GM23338 (cell line): Measurements from ENCODE around the gene LGALS14.

Experiments used
- CREB1 ChIP-seq: fragments of 250-450 bp; sonication (Bioruptor Pico); IDR thresholded peaks from 2 replicates; pipeline ENCODE4 v1.5.0; 2020; ENCODE audit warnings: low read depth, mild to moderate bottlenecking, moderate library complexity
- CTCF ChIP-seq, 2 experiments: fragments of 200-600 bp in 1 of 2; sonication (generic) in 1 of 2; conservative IDR thresholded peaks; 2 replicates each; pipeline versions ENCODE4 v1.5.1 to v1.6.1; 2016 to 2017; ENCODE audit warnings: antibody characterized with exemption in 2 of 2, low read depth in 2 of 2, mild to moderate bottlenecking in 2 of 2, moderate library complexity in 1 of 2
- ETS1 ChIP-seq: IDR thresholded peaks from 2 replicates; pipeline ENCODE4 v1.6.1; 2016; ENCODE audit warnings: antibody characterized with exemption
- EZH2 ChIP-seq: fragments of 200-600 bp; sonication (generic); IDR thresholded peaks from one replicate; pipeline ENCODE4 v1.8.0; 2017; ENCODE audit warnings: antibody characterized with exemption, mild to moderate bottlenecking, low read depth; ENCODE audit not compliant: unreplicated experiment
- EZH2phosphoT487 ChIP-seq: fragments of 200-600 bp; sonication (generic); IDR thresholded peaks from one replicate; pipeline ENCODE4 v1.8.1; 2018; ENCODE audit warnings: antibody characterized with exemption; ENCODE audit not compliant: unreplicated experiment
- JUNB ChIP-seq: IDR thresholded peaks from one replicate; pipeline ENCODE4 v1.6.1; 2016; ENCODE audit warnings: antibody characterized with exemption; ENCODE audit not compliant: unreplicated experiment
- NANOG ChIP-seq: IDR thresholded peaks from 2 replicates; pipeline ENCODE4 v1.6.1; 2016; ENCODE audit warnings: antibody characterized with exemption, borderline replicate concordance
- POLR2AphosphoS5 ChIP-seq: IDR thresholded peaks from 2 replicates; pipeline ENCODE4 v1.6.1; 2016; ENCODE audit warnings: antibody characterized with exemption, low read depth
- REST ChIP-seq: IDR thresholded peaks from one replicate; pipeline ENCODE4 v1.6.1; 2018; ENCODE audit warnings: antibody characterized with exemption; ENCODE audit not compliant: unreplicated experiment
- STAT1 ChIP-seq: IDR thresholded peaks from one replicate; pipeline ENCODE4 v1.6.1; 2016; ENCODE audit warnings: antibody characterized with exemption; ENCODE audit not compliant: unreplicated experiment
- ZNF114 ChIP-seq: fragments of 250-450 bp; sonication (Bioruptor Pico); IDR thresholded peaks from 2 replicates; pipeline ENCODE4 v1.5.0; 2020; ENCODE audit warnings: mild to moderate bottlenecking, moderate library complexity
- ZNF331 ChIP-seq: fragments of 250-450 bp; sonication (Bioruptor Pico); IDR thresholded peaks from 2 replicates; pipeline ENCODE4 v1.5.0; 2020; ENCODE audit warnings: low read depth, mild to moderate bottlenecking, moderate library complexity
- ZNF462 ChIP-seq: fragments of 250-450 bp; sonication (Bioruptor Pico); IDR thresholded peaks from 2 replicates; pipeline ENCODE4 v1.5.0; 2020; ENCODE audit warnings: mild to moderate bottlenecking, moderate library complexity

DNA sequence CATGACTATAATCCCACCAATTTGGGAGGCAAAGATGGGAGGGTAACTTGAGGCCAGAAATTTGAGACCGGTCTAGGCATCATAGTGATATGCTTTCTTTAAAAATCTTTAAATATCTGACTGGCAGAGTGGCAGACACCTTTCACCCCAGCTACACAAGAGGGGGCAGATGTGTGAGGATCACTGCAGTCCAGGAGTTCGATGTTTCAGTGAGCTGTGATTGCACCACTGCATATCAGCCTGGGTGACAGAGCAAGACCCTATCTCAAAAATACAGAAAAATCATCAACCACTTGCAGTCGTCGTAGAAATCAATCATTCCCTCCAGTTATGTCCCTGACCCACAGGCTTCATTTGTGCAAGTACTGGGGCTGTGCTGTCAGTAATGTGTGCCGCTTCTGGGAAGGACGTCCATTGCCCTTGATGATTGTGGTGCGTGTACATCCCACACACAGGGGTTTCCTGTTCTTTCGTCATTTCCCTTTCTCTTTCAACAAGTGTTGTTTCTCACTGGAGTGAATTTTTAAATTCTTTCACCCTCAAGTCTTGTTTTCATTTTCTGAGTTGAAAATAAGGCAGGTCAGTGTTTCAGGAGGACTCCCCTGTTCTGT is 1.4 kb downstream of the LGALS14 start:
- no peak for TF ChIP-seq CTCF (conservative IDR thresholded peaks at IDR 0.05; ENCODE audit: low read depth in 2 of 2)
- no peak for TF ChIP-seq POLR2AphosphoS5
- no peak for TF ChIP-seq STAT1
- TF ChIP-seq NANOG, result no peak
- TF ChIP-seq CREB1 (CRISPR knock-in tag), result no peak
- TF ChIP-seq EZH2, result no peak
- TF ChIP-seq EZH2phosphoT487, result no peak
- no peak for TF ChIP-seq ZNF114 (CRISPR knock-in tag)
- TF ChIP-seq JUNB, result no peak
- TF ChIP-seq REST, result no peak
- TF ChIP-seq ZNF331 (CRISPR knock-in tag), result no peak
- TF ChIP-seq ETS1, result no peak
- no peak for TF ChIP-seq ZNF462
